DND-41 (cell line): Measurements from ENCODE around the gene NUDCD3.

Source experiments
- ATAC-seq: fragments of 200-7000 bp; cut with Tn5 transposase; 3 replicates; pipeline ENCODE4 v1.9.1; 2021; ENCODE audit warnings: low read depth; ENCODE audit not compliant: insufficient read depth
- DNase-seq: peaks from one replicate; pipeline ENCODE4 v3.0.0-alpha.2; 2020
- H2AFZ ChIP-seq: 2 replicates; pipeline ENCODE4 v1.6.0; 2012; ENCODE audit warnings: low read depth, low read length
- H3K27ac ChIP-seq: 2 replicates; pipeline ENCODE4 v1.5.1; 2012; ENCODE audit warnings: low read length, inconsistent platforms
- H3K27me3 ChIP-seq: fragments of 200-600 bp; sonication (generic); 2 replicates; pipeline ENCODE4 v1.6.0; 2012; ENCODE audit warnings: low read length, mild to moderate bottlenecking, inconsistent platforms; ENCODE audit not compliant: insufficient read depth, poor library complexity
- H3K36me3 ChIP-seq: 2 replicates; pipeline ENCODE4 v1.5.1; 2012; ENCODE audit warnings: low read length, inconsistent platforms; ENCODE audit not compliant: insufficient read depth
- H3K4me1 ChIP-seq: 2 replicates; pipeline ENCODE4 v1.5.1; 2012; ENCODE audit warnings: mild to moderate bottlenecking, low read length; ENCODE audit not compliant: insufficient read depth
- H3K4me2 ChIP-seq: 2 replicates; pipeline ENCODE4 v1.6.0; 2012; ENCODE audit warnings: mild to moderate bottlenecking, moderate library complexity, low read length, inconsistent platforms; ENCODE audit not compliant: insufficient read depth
- H3K4me3 ChIP-seq, 2 experiments: fragments of 200-600 bp in 1 of 2; shearing (Covaris generic) in 1 of 2; 2 replicates each; pipeline ENCODE4 v1.5.1; 2012 to 2016; ENCODE audit warnings: inconsistent platforms in 2 of 2, low read length in 2 of 2, mild to moderate bottlenecking in 2 of 2, low read depth in 1 of 2, moderate library complexity in 1 of 2
- H3K79me2 ChIP-seq: 2 replicates; pipeline ENCODE4 v1.6.0; 2012; ENCODE audit warnings: low read length, inconsistent platforms; ENCODE audit not compliant: insufficient read depth
- H3K9ac ChIP-seq: 2 replicates; pipeline ENCODE4 v1.6.0; 2012; ENCODE audit warnings: low read depth, mild to moderate bottlenecking, inconsistent platforms, low read length, moderate library complexity
- H3K9me3 ChIP-seq: 2 replicates; pipeline ENCODE4 v1.5.1; 2012; ENCODE audit warnings: low read length, moderate library complexity, mild to moderate bottlenecking, inconsistent platforms; ENCODE audit not compliant: insufficient read depth, severe bottlenecking
- H4K20me1 ChIP-seq: 2 replicates; pipeline ENCODE4 v1.6.0; 2012; ENCODE audit warnings: low read length; ENCODE audit not compliant: insufficient read depth
- EZH2 ChIP-seq: IDR thresholded peaks from 3 replicates; pipeline ENCODE4 v1.6.1; 2012; ENCODE audit warnings: borderline replicate concordance, low read depth, mild to moderate bottlenecking, moderate library complexity, low read length, inconsistent platforms; ENCODE audit not compliant: severe bottlenecking
- TF ChIP-seq, protein P1 (sequence below): IDR thresholded peaks from 2 replicates; pipeline ENCODE4 v1.5.1; 2012; ENCODE audit warnings: borderline replicate concordance, low read length, moderate library complexity, mild to moderate bottlenecking; ENCODE audit not compliant: poor library complexity, severe bottlenecking; ENCODE audit errors: extremely low read depth

The NUDCD3 gene

DNA sequence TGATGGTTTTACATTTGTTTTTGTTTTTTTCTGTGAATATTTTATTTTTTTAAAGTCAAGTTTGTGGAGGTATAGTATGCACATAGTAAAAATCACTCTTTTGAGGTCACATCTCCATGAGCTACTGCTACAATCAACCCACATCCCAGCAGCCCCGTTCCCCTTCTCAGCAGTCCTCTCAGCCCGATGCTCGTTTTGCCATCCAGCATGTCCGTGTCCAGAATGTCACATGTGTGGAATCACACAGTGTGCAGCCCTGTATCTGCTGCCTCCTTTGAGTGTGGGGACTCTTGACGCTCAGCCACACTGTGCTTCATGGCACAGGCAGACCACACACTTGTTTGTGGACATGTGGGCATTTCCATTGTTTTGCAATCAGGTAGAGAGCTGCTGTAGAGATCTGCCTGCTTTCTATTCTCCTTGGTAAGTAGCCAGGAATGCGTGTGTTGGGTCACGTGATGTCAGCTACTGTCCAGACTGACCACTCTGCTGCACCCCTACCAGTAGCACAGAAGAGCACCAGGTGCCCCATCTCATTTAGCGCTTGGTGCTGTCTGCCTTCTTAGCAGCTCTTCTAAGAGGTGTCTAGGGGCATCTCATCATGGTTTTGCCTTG, 93.4 kb downstream of the NUDCD3 start:
- ATAC-seq (no peak), DNase-seq (no peak)
- Histone ChIP-seq H3K4me2 (no peak overlapping the region), H3K4me3 (no peak overlapping the region), H3K27me3 (no peaks in the 10 kb centered on the region), H3K4me1 (no peaks in the 10 kb centered on the region), H3K27ac (no peak overlapping the region), H2AFZ (no peak overlapping the region), H3K36me3 (peaks cover 34% of the 10 kb centered on the region), H3K79me2 (no peaks in the 10 kb centered on the region), H3K9me3 (no peaks in the 10 kb centered on the region), H3K9ac (no peak overlapping the region), H4K20me1 (peaks cover 21% of the 10 kb centered on the region)
- TF ChIP-seq, protein P1, sequence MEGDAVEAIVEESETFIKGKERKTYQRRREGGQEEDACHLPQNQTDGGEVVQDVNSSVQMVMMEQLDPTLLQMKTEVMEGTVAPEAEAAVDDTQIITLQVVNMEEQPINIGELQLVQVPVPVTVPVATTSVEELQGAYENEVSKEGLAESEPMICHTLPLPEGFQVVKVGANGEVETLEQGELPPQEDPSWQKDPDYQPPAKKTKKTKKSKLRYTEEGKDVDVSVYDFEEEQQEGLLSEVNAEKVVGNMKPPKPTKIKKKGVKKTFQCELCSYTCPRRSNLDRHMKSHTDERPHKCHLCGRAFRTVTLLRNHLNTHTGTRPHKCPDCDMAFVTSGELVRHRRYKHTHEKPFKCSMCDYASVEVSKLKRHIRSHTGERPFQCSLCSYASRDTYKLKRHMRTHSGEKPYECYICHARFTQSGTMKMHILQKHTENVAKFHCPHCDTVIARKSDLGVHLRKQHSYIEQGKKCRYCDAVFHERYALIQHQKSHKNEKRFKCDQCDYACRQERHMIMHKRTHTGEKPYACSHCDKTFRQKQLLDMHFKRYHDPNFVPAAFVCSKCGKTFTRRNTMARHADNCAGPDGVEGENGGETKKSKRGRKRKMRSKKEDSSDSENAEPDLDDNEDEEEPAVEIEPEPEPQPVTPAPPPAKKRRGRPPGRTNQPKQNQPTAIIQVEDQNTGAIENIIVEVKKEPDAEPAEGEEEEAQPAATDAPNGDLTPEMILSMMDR = no peak
- no peak for TF ChIP-seq EZH2

DNA sequence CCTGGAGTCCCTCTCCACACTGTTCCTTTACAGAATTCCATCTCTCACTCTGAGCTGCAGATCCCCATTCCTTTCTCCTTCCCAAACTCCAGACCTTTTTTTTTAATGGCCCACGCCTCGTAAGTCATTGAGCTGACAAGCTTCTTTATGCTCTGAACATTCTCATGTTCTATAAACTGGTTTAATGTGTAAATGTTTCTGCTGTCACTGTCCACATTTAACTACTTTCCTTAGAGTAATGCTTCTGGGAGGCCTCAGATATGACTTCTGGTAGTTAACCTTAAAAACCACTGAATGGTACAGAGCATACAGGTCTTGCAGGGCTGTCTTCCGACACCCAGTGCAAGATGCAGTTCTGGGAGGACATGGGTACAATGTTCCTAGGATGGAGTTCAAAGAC, 94.0 kb downstream of the NUDCD3 start:
- no peak for ATAC-seq
- Histone ChIP-seq H3K4me2 (no peak overlapping the region), H3K79me2 (no peaks in the 10 kb centered on the region), H3K27me3 (no peaks in the 10 kb centered on the region), H3K36me3 (peaks cover 38% of the 10 kb centered on the region), H3K9me3 (no peaks in the 10 kb centered on the region), H3K9ac (no peak overlapping the region), H3K4me1 (no peaks in the 10 kb centered on the region), H3K27ac (no peak overlapping the region), H3K4me3 (no peak overlapping the region), H2AFZ (no peak overlapping the region), H4K20me1 (peaks cover 21% of the 10 kb centered on the region)
- DNase-seq = no peak
- TF ChIP-seq, protein P1 = no peak
- no peak for TF ChIP-seq EZH2

DNA sequence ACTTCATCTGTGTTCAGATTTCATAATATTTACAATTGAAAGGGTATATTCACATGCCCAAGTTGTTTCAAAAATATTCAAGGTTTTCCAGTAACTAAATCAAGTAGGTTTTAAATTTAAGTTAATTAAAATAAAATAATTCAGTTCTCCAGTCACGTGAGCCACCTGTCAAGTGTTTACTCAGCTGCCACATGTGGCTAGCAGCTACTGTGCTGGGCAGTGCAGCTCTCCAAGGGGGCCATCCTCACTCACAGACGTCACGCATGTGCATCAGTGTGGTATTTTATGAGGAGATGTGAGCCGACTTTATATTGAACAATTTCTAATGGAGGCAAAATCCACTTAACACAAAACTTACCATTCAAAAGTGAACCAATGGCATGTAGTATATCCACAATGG, 95.4 kb downstream of the NUDCD3 start:
- H3K36me3 ChIP-seq = peaks cover 46% of the 10 kb centered on the region
- no peak for ATAC-seq
- no peak overlapping the region for H3K4me3 ChIP-seq
- H3K27ac ChIP-seq = no peak overlapping the region
- H3K4me2 ChIP-seq = no peak overlapping the region
- peaks cover 16% of the 10 kb centered on the region for H4K20me1 ChIP-seq
- no peaks in the 10 kb centered on the region for H3K27me3 ChIP-seq
- H3K9me3 ChIP-seq = no peaks in the 10 kb centered on the region
- no peak for DNase-seq
- H2AFZ ChIP-seq = no peak overlapping the region
- TF ChIP-seq, protein P1 = no peak
- TF ChIP-seq EZH2 = no peak
- no peaks in the 10 kb centered on the region for H3K79me2 ChIP-seq
- no peak overlapping the region for H3K9ac ChIP-seq
- no peaks in the 10 kb centered on the region for H3K4me1 ChIP-seq
